CD4-positive, alpha-beta T cell treated with Interleukin-15 for 4 hours (primary cell): ENCODE measurements around the gene RAB10.
A peak's percentile ranks its signal among the peaks of the same experiment; 100 is the strongest.
"Not testable (repeated sequence)": the region's sequence is repeated elsewhere in the genome, so short reads cannot be mapped to it uniquely, and the experiment has no call there.

Experiments used
- DNase-seq: peaks from one replicate; pipeline ENCODE4 v3.0.0-alpha.2; 2020; ENCODE audit warnings: low spot score

RAB10 gene

DNA sequence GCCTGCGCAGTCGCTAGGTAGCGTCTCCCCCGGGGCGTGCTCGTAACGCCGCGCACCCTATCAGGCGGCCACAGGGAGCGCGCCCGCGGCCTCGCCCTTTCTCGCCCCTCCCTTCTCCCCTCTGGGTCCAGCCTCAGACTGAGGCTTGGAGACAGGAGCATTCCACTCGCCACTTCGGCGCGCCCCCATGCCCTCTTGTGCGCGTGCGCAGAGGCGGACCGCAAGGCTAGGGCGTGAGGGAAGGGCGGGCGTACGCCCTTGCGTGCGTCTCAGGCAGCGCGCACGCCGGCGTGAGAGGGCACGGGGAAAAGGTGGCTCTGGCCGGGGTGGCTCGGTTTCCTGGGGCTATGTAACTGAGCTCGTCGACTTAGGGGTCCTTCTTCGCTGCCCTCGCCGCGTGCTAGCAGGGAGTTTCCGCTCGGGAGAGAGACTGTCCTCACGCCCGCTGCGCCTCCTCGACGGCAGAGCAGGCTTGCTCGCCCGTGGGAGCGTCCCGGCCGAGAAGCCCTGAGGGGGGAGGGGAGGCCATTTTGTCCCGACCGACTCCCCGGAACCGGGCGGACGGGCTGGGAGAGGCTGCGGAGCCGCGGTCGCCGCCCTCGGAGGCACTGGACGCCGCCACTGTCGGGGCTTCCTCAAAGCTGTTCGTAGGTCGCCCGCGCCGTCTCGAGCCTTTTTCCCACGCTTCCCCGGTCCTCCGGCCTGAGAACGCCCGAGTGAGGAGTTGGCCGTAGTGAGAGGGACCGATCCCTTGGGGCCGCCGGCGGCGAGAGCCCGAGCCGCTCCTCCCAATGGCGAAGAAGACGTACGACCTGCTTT lies at the start of gene RAB10:
TSS of gene RAB10 (plus strand) at position 267 of the 819 bp plus-strand sequence. CDS start at position 792, 525 bp downstream.
- DNase-seq = peak; percentile 100

DNA sequence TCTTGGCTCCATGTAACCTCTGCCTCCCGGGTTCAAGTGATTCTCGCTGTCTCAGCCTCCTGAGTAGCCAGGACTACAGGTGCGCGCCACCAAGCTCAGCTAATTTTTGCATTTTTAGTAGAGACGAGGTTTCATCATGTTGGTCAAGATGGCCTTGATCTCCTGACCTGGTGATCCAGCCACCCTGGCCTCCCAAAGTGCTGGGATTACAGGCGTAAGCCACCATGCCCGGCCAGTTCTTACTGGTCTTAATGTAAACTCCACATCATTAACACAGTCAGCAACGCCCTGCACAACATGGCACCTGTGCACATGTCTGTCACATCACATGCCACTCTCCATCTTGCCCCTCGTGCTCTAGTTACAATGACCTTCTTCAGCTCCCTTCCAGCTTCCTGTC lies 45.8 kb upstream of the RAB10 start:
- DNase-seq = no peak

DNA sequence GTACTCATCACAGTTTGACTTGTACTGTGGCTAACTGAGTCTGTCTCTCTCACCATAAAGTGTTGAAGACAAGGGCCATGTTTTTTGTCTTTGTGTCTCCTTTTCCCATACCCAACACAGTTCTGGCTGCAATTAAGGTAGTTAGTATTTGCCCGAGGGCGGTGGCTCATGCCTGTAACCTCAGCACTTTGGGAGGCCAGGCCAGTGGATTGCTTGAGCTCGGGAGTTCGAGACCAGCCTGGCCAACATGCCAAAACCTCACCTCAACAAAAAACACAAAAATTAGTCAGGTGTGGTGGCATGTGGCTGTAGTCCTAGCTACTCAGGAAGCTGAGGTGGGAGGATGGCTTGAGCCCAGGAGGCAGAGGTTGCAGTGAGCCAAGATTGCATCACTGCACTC lies 44.7 kb upstream of the RAB10 start:
- DNase-seq = no peak

GRCh38 chr2:25991965-25992364 lies 41.9 kb upstream of the RAB10 start:
- no peak for DNase-seq

- no peak for DNase-seq
Observed at GRCh38 chr2:25992556-25992955, 41.3 kb upstream of the RAB10 start.

DNA sequence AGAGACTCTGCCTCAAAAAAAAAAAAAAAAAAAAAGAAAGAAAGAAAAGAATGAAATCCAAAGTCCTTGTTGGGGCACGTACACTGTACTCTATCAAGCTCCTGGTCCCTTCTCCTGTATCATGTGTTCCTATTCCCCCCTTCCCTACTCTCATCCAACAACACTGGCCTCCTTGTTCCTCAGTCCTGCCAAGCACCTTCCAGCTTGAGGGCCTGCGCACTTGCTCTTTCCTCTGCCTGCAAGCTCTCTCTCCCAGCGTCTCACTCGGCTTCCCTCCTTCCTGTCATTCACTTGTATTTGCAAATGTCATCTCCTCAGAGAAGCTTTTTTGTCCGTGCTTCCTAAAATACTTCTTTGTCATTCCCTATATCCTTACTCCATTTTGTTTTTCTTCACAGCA lies 40.8 kb upstream of the RAB10 start:
- no peak for DNase-seq

DNA sequence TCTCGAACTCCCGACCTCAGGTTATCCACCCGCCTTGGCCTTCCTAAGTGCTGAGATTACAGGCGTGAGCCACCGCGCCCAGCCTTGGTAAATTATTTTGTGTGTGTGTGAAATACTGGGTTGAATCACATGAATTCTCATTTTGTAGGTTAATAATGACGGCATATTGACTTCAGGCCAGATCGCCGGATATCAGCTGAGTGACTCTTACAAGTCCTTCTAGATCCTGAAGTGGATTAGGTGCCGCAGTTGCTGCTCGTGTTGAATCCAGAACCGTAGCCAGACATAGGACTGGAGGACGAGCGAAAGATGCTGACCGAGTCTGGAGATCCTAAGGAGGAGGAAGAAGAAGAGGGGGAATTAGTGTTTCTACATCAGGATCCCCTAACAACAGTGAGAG lies 39.4 kb upstream of the RAB10 start:
- DNase-seq = no peak

GRCh38 chr2:25996844-25997243 lies 37.0 kb upstream of the RAB10 start:
- no peak for DNase-seq

- DNase-seq = not testable (repeated sequence)
Observed at GRCh38 chr2:25998816-25999383, 35.0 kb upstream of the RAB10 start.

GRCh38 chr2:25999406-25999805 lies 34.5 kb upstream of the RAB10 start:
- not testable (repeated sequence) for DNase-seq

DNA sequence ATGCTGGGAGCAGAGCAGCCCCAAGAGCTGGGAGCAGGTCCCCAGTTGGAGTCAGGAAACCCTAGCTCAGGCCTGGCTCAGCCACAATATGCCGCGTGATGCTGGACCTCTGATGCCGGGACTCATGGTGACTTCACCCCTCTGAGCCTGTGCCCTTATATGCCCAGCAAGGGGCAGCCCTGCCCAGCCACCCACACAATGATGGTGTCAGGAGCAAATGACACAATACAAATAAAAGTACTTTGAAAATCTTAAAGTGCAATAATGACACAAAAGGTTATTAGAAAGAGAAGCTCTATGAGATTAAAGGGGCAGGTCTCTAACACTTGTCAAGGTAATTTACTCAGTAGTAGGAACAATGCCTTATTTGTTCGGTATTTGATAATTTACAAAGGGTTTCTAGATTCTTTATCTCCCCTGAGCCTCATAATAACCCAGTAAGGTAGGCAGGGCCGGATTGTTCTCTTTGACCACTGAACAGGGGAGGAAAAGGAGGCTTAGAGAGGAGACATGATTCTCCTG lies 33.3 kb upstream of the RAB10 start:
- no peak for DNase-seq

GRCh38 chr2:26001743-26002351 lies 32.0 kb upstream of the RAB10 start:
- DNase-seq = no peak

DNA sequence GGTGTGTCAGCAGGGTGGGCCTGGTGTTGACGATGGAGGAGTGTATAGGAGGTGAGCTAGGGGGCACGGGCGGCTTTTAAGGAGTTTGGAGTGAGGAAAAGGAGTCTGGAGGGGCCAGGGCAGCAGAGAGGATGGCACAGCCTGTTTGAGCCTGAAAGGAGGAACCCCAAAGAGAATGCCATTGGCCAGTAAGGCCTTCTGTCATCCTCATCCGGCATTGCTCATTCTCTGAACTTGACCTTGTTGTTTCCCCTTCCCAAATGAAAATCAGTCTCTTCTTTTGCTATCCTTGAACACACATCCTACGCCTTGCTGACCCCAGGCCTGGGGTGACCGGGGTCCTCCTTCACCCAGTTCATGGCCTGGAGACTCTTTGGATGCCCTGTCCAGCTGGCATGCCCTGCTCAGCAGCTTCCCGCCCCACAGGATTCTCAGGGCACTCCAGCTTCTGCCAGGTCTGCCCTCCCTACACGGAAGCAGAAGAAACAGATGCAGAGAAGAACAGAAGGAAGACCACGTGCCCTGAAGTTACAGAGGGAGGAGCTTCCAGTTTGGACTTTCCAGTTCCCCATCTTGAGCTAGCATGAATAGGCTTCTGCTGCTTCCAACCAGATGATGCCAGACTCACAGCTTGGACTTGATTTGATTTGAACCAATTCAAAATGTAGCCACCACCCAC lies 31.1 kb upstream of the RAB10 start:
- DNase-seq = no peak

- DNase-seq = no peak
Observed at GRCh38 chr2:26008095-26008494, 25.8 kb upstream of the RAB10 start.

- DNase-seq = peak; percentile 17
Observed at GRCh38 chr2:26008851-26009566, 24.9 kb upstream of the RAB10 start.

DNA sequence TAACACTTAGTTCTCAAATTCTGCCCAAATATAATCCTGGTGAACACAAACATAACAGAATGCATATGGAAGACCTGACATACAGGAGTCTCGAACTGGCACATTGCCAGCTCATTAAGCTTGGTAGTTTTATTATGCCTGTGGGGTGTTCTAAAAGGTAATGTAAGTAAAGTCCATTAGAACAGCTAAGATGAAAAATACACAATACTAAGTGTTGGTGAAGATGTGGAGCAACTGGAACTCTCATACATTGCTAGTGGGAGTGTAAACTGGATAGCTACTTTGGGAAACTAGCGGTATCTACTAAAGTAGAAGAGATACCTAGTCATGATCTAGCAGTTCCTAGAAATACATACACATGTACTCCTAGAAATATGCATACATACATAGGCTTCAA lies 24.3 kb upstream of the RAB10 start:
- DNase-seq = no peak

DNA sequence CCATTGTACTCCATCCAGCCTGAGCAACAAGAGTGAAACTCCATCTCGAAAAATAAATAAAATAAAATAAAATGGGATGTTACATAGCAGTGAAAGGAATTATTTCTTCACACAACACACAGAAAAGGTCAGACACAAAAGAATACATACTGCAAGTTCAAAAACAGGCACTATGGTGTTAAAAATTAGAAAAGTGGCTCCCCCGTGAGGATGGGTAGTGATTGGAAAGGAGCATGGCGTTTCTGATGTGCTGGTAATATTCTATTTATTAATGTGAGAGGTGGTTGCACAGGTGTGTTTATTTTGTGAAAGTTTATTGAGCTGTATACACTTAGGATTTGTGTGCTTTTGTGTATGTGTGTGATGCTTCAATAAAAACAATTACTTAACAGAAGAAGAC lies 22.9 kb upstream of the RAB10 start:
- no peak for DNase-seq

- no peak for DNase-seq
Observed at GRCh38 chr2:26011609-26011989, 22.3 kb upstream of the RAB10 start.

DNA sequence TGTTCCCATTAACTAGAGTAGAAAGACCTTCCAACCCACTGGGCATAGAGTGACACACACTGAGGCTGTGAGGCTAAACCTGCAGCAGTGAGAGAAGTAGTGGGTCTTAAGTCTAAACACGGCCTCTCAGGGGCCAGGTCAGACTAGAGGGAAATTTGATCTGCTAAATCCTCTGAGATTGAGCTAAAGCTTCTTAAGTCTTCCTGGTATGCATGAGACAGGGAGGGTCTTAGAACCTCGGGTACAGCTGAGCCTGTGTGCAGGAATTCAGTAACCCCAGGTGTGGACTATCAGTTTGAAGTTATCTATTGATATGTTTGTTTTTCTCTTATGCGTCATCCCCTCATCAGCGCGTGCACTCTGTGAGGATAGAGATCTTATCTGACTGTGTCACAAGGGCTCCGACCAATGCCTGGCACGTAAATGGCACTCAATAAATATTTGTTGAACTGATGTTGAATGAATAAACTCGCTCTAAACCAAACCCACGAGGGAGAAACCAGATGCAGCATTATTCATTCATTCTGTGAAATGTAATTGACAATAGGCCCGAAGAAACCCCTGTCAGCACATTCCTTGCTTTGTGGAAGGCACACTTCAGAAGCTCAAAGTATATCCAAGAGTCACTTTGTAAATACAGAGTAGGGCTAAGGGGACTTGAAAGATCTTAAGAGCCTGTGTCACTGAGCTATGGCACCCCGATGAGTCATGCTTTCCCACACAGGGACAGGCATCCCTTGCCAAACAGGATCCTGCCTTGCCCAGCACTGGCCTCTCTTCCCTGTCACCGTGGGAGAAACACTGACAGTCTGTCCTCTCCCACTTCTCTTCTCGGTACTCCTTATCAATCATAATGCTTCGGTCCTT lies 21.7 kb upstream of the RAB10 start:
- no peak for DNase-seq

- no peak for DNase-seq
Observed at GRCh38 chr2:26013668-26014067, 20.2 kb upstream of the RAB10 start.
